NCI-H2227 treated with DMSO at 0.1 percent for 48 hours (cell line): ENCODE measurements around the gene CYB561A3.

Experiments used
- DNase-seq: peaks from one replicate; lab custom pipeline; 2025; lab: John Stamatoyannopoulos, UW

Gene CYB561A3

GRCh38 chr11:61345170-61345610 lies 16.5 kb downstream of the CYB561A3 start:
- DNase-seq: peak; percentile 21

GRCh38 chr11:61343792-61344745 lies 17.6 kb downstream of the CYB561A3 start:
- no peak for DNase-seq

GRCh38 chr11:61342207-61342803 lies 19.4 kb downstream of the CYB561A3 start:
- no peak for DNase-seq

- no peak for DNase-seq
Measured at GRCh38 chr11:61341706-61342105, 20.0 kb downstream of the CYB561A3 start.

- DNase-seq: no peak
Measured at GRCh38 chr11:61340979-61341378, 20.7 kb downstream of the CYB561A3 start.

- no peak for DNase-seq
Measured at GRCh38 chr11:61339490-61339878, 22.2 kb downstream of the CYB561A3 start.

- DNase-seq: no peak
Measured at GRCh38 chr11:61338783-61339489, 22.7 kb downstream of the CYB561A3 start.

- no peak for DNase-seq
Measured at GRCh38 chr11:61337706-61338470, 23.8 kb downstream of the CYB561A3 start.

GRCh38 chr11:61336171-61336935 lies 25.3 kb downstream of the CYB561A3 start:
- peak; percentile 80 for DNase-seq

GRCh38 chr11:61335355-61335710 lies 26.3 kb downstream of the CYB561A3 start:
- DNase-seq: no peak

GRCh38 chr11:61334434-61335354 lies 27.0 kb downstream of the CYB561A3 start:
- no peak for DNase-seq

- no peak for DNase-seq
Measured at GRCh38 chr11:61333550-61334433, 27.9 kb downstream of the CYB561A3 start.

GRCh38 chr11:61332797-61333549 lies 28.7 kb downstream of the CYB561A3 start, which contains the start of the genes DDB1 and TKFC:
Gene DDB1, minus strand, starts transcription at chr11:61333105. Its CDS starts 137 bp downstream, at chr11:61332968.
Gene TKFC, plus strand, starts transcription at chr11:61333228. Its CDS starts 1,501 bp downstream, at chr11:61334729.
- DNase-seq: peak; percentile 92

GRCh38 chr11:61332281-61332796 lies 29.3 kb downstream of the CYB561A3 start:
- DNase-seq: no peak

GRCh38 chr11:61331651-61332050 lies 30.0 kb downstream of the CYB561A3 start:
- no peak for DNase-seq

- no peak for DNase-seq
Measured at GRCh38 chr11:61329871-61330270, 31.8 kb downstream of the CYB561A3 start.

GRCh38 chr11:61328351-61328750 lies 33.3 kb downstream of the CYB561A3 start:
- DNase-seq: no peak

- no peak for DNase-seq
Measured at GRCh38 chr11:61327669-61328071, 34.0 kb downstream of the CYB561A3 start.
